GM12801 (cell line): ENCODE data around the gene CTCF.

ENCODE experiments used
- TF ChIP-seq, protein P1 (sequence below): IDR thresholded peaks from one replicate; pipeline ENCODE4 v1.5.1; 2011; ENCODE audit warnings: control low read depth; ENCODE audit not compliant: insufficient read length; ENCODE audit errors: extremely low read depth

Gene CTCF

GRCh38 chr16:67552476-67552875, 9.8 kb upstream of the CTCF start:
- TF ChIP-seq, protein P1, sequence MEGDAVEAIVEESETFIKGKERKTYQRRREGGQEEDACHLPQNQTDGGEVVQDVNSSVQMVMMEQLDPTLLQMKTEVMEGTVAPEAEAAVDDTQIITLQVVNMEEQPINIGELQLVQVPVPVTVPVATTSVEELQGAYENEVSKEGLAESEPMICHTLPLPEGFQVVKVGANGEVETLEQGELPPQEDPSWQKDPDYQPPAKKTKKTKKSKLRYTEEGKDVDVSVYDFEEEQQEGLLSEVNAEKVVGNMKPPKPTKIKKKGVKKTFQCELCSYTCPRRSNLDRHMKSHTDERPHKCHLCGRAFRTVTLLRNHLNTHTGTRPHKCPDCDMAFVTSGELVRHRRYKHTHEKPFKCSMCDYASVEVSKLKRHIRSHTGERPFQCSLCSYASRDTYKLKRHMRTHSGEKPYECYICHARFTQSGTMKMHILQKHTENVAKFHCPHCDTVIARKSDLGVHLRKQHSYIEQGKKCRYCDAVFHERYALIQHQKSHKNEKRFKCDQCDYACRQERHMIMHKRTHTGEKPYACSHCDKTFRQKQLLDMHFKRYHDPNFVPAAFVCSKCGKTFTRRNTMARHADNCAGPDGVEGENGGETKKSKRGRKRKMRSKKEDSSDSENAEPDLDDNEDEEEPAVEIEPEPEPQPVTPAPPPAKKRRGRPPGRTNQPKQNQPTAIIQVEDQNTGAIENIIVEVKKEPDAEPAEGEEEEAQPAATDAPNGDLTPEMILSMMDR: no peak

DNA sequence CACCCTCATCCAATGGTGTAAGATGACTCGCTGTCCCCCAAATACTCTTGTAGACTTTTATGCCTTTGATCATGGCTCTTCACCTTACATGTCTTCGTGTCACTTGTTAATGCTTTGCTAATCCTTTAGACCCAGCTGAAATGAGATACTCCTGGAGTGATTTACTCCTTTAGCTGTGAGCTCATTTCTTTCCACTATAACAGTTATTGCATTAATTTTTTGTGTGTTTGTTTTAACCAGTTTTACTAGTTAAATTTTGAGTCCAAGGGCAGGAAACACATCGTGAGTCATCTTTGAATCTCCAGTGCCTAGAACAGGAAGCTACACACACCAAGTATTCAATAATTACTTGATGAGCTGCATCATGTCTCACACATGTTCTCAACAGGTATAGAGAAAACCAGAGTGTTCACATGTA, 6.5 kb upstream of the CTCF start:
- TF ChIP-seq, protein P1: no peak

- TF ChIP-seq, protein P1: no peak
Measured at GRCh38 chr16:67558859-67559258, 3.5 kb upstream of the CTCF start.

DNA sequence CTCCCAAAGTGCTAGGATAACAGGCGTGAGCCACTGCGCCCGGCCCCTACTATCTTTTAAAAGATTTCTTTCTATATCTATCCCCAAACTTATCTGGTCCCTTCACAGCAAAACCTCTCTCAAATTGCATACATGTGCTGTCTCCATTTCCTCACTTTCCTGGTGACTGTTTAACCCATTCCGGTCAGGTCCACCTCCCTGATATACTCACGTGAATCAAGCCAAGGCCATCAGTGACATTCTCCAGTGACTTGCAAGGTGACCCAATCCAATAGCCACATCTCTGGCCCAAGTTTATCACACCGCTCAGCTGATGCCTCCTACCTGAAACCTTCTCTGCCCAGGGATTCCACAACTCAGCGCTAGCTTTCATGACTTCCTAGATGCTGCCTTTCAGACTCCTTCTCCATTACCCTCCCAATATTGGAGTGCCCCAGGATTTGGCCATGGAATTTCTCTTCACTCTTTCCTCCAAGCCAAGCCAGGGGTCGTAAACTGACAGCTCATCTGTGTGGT, 1.4 kb upstream of the CTCF start:
- TF ChIP-seq, protein P1: no peak

GRCh38 chr16:67561501-67561823, 864 bp upstream of the CTCF start:
- TF ChIP-seq, protein P1: no peak

DNA sequence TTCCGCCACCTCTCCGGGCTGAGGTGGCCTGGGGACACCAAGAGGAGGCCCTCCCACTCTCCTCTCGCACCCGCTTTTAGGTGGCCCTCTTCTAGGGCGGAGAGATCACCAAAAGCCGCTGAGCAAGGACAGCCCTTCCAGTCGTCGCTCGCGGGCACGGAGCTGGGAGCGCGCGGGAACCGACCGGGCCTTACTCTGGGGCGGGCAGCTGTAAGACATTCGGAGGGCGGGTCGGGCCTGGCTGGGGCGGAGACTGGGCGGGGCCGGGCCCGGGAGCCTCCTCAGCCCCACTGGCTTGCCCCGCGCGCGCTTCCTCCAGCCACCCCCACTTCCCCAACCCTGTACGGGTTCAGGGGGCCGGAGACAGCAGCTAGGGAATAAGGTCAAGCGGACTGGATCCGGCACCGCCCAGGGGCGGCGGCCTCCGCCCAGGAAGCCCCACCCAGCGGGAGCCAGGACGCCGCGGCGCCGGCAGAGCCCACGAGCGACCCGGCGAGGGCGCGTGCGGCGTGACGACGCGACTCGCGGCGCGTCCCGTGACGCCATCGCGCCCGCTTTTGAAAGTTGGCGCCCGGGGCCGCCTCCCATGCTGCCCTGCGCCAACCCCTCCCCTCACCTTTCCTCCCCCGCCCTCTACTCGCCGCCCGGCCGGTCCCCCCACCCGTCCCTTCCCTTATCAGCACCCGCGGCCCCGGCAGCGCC, 351 bp upstream of the CTCF start:
- TF ChIP-seq, protein P1: no peak

GRCh38 chr16:67562918-67563707, 787 bp downstream of the CTCF start:
- TF ChIP-seq, protein P1: no peak
